Endothelial cell (in vitro differentiated cells): ENCODE data around the gene CHMP6. TPM values are rescaled to one million over a fixed set of nuclear protein-coding genes. Genes with fewer than 3 reads are reported as not detected.

Experiments used
- DNase-seq: peaks from one replicate; pipeline ENCODE4 v3.0.0; 2021; ENCODE audit warnings: low spot score
- H3K27ac Mint-ChIP-seq: one replicate; pipeline ENCODE4 v1.8.0; 2021; ENCODE audit warnings: mixed read lengths, inconsistent platforms; ENCODE audit not compliant: unreplicated experiment
- H3K27me3 Mint-ChIP-seq: one replicate; pipeline ENCODE4 v1.8.0; 2021; ENCODE audit warnings: mild to moderate bottlenecking, moderate library complexity, mixed read lengths, inconsistent platforms; ENCODE audit not compliant: unreplicated experiment
- H3K36me3 Mint-ChIP-seq: one replicate; pipeline ENCODE4 v1.8.0; 2021; ENCODE audit warnings: mild to moderate bottlenecking, low read depth, mixed read lengths, inconsistent platforms; ENCODE audit not compliant: unreplicated experiment
- H3K4me1 Mint-ChIP-seq: one replicate; pipeline ENCODE4 v1.8.0; 2021; ENCODE audit warnings: mild to moderate bottlenecking, mixed read lengths, inconsistent platforms; ENCODE audit not compliant: unreplicated experiment
- H3K4me3 Mint-ChIP-seq: one replicate; pipeline ENCODE4 v1.8.0; 2021; ENCODE audit warnings: mild to moderate bottlenecking, mixed read lengths, inconsistent platforms; ENCODE audit not compliant: unreplicated experiment
- H3K9me3 Mint-ChIP-seq: one replicate; pipeline ENCODE4 v1.8.0; 2021; ENCODE audit warnings: mixed read lengths, inconsistent platforms; ENCODE audit not compliant: unreplicated experiment
- CTCF ChIP-seq: fragments of 200-600 bp; sonication (generic); IDR thresholded peaks from one replicate; pipeline ENCODE4 v1.5.0; 2021; ENCODE audit warnings: antibody characterized with exemption; ENCODE audit not compliant: unreplicated experiment
- total RNA-seq: library from RNA; stranded (reverse); fragmentation: NEBNext Ultra II Directional; extraction: Animal tissue kit (Norgen Biotek cat#: 25700); gene quantifications from one replicate; pipeline ENCODE4 v1.2.1, GENCODE V29; 2021; ENCODE audit not compliant: unreplicated experiment

The CHMP6 gene
- total RNA-seq, 1 donor from 2014 or later, result 34.3 TPM

GRCh38 chr17:80964544-80964856 lies 27.1 kb upstream of the CHMP6 start:
- no peak for DNase-seq
- H3K4me1 Mint-ChIP-seq, result no peaks in the 10 kb centered on the region
- H3K27ac Mint-ChIP-seq, result no peak overlapping the region
- no peak overlapping the region for H3K4me3 Mint-ChIP-seq
- H3K9me3 Mint-ChIP-seq, result no peaks in the 10 kb centered on the region
- peaks cover 11% of the 10 kb centered on the region for H3K27me3 Mint-ChIP-seq
- no peak for TF ChIP-seq CTCF
- H3K36me3 Mint-ChIP-seq, result peaks cover 5% of the 10 kb centered on the region

- H3K36me3 Mint-ChIP-seq, result peaks cover 5% of the 10 kb centered on the region
- H3K4me1 Mint-ChIP-seq, result no peaks in the 10 kb centered on the region
- peaks cover 11% of the 10 kb centered on the region for H3K27me3 Mint-ChIP-seq
- peak overlapping the region; percentile 23 for H3K27ac Mint-ChIP-seq
- no peaks in the 10 kb centered on the region for H3K9me3 Mint-ChIP-seq
- no peak for TF ChIP-seq CTCF
- no peak overlapping the region for H3K4me3 Mint-ChIP-seq
- DNase-seq, result no peak
Measured at GRCh38 chr17:80964859-80965580, 26.6 kb upstream of the CHMP6 start.

- H3K4me1 Mint-ChIP-seq, result no peaks in the 10 kb centered on the region
- DNase-seq, result no peak
- H3K36me3 Mint-ChIP-seq, result peaks cover 5% of the 10 kb centered on the region
- TF ChIP-seq CTCF, result no peak
- peak overlapping the region; percentile 23 for H3K27ac Mint-ChIP-seq
- H3K27me3 Mint-ChIP-seq, result peaks cover 10% of the 10 kb centered on the region
- H3K4me3 Mint-ChIP-seq, result no peak overlapping the region
- no peaks in the 10 kb centered on the region for H3K9me3 Mint-ChIP-seq
Measured at GRCh38 chr17:80965606-80966005, 26.0 kb upstream of the CHMP6 start.

GRCh38 chr17:80967404-80967872 lies 24.2 kb upstream of the CHMP6 start:
- no peaks in the 10 kb centered on the region for H3K9me3 Mint-ChIP-seq
- TF ChIP-seq CTCF, result no peak
- H3K4me3 Mint-ChIP-seq, result no peak overlapping the region
- H3K27me3 Mint-ChIP-seq, result peaks cover 6% of the 10 kb centered on the region
- H3K27ac Mint-ChIP-seq, result no peak overlapping the region
- H3K4me1 Mint-ChIP-seq, result no peaks in the 10 kb centered on the region
- H3K36me3 Mint-ChIP-seq, result peaks cover 5% of the 10 kb centered on the region
- DNase-seq, result no peak

- no peak for DNase-seq
- no peak overlapping the region for H3K27ac Mint-ChIP-seq
- H3K4me1 Mint-ChIP-seq, result no peaks in the 10 kb centered on the region
- peaks cover 6% of the 10 kb centered on the region for H3K27me3 Mint-ChIP-seq
- no peaks in the 10 kb centered on the region for H3K9me3 Mint-ChIP-seq
- TF ChIP-seq CTCF, result no peak
- H3K36me3 Mint-ChIP-seq, result peaks cover 5% of the 10 kb centered on the region
- no peak overlapping the region for H3K4me3 Mint-ChIP-seq
Measured at GRCh38 chr17:80968602-80969029, 23.0 kb upstream of the CHMP6 start.
